Measurements from ENCODE around the gene PGM2L1. TPM values are rescaled to one million over a fixed set of nuclear protein-coding genes. Genes with fewer than 3 reads are reported as not detected.

The PGM2L1 gene
- total RNA-seq, 3 donors from 2014 or later, result 2.1 to 13.5 (median 6.6) TPM

- H3K36me3 ChIP-seq, result no peaks in the 10 kb centered on the region
- no peaks in the 10 kb centered on the region for H3K9me3 ChIP-seq
- no peak overlapping the region for H3K4me3 ChIP-seq
- TF ChIP-seq POLR2AphosphoS5 (IDR thresholded peaks at IDR 0.05), result no peak
- no peak for TF ChIP-seq CTCF (IDR thresholded peaks at IDR 0.05)
- no peak for TF ChIP-seq POLR2A (IDR thresholded peaks at IDR 0.05)
- no peaks in the 10 kb centered on the region for H3K27me3 ChIP-seq
- H3K4me1 ChIP-seq, result no peaks in the 10 kb centered on the region
- intact Hi-C loops (cut with DNase I; ENCODE audit: low total_unique reads), result no loop called here
- no peak overlapping the region for H3K27ac ChIP-seq
- no peak for DNase-seq (ENCODE audit: low spot score in 2 of 2)
Measured at GRCh38 chr11:74429205-74429604, 31.0 kb upstream of the PGM2L1 start.

DNA sequence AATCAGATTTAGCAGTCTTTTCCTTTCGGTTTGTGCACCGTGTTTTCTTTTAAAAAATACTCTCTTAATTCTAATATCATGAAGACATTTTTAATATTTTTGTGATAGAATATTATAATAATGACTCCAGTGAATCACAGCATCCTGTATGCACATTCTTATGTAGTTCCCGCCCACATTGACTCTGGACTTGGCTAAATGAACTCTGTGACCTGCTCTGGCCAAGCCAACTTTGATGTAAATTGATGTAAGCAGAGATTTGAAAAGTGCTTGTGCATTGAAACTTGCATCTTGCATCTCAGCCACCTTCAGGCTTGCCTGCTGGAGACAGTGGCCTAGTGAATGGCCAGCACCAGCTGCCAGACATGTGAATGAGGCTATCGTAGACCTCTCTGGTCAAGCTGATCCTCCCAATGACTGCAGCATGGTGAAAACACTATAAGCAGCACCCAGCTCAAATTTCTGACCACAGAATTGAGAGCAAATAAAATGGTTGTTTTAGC lies 29.2 kb upstream of the PGM2L1 start:
- H3K4me1 ChIP-seq, result no peaks in the 10 kb centered on the region
- no peak overlapping the region for H3K4me3 ChIP-seq
- H3K27ac ChIP-seq, result no peak overlapping the region
- intact Hi-C loops (cut with DNase I; ENCODE audit: low total_unique reads), result no loop called here
- DNase-seq (ENCODE audit: low spot score in 2 of 2), result no peak
- no peaks in the 10 kb centered on the region for H3K27me3 ChIP-seq
- H3K9me3 ChIP-seq, result no peaks in the 10 kb centered on the region
- no peaks in the 10 kb centered on the region for H3K36me3 ChIP-seq
- TF ChIP-seq POLR2A (IDR thresholded peaks at IDR 0.05) (no peak), CTCF (IDR thresholded peaks at IDR 0.05) (no peak), POLR2AphosphoS5 (IDR thresholded peaks at IDR 0.05) (no peak)

DNA sequence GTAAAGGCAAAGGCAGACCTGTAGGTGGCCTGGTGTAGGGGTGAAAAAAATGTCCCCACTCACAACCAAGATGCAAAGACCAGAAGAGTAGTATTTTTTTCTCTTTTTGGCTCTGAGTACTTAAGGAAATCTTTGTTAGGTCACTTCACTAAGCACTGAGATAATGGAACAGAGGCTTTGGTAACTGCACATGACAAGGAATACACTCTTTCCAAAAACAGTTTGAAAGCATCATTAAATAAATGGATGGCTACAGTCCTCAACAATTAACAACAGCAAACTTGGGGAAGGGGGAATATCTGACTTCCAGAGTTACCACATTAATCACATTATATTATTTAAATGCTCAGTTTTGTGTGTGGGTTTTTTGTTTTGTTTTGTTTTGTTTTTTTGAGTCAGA lies 26.9 kb upstream of the PGM2L1 start:
- H3K4me3 ChIP-seq, result no peak overlapping the region
- DNase-seq (ENCODE audit: low spot score in 2 of 2), result no peak

GRCh38 chr11:74418509-74418895 lies 20.3 kb upstream of the PGM2L1 start:
- no peak overlapping the region for H3K4me3 ChIP-seq

More for the DNA sequence above, 26.9 kb upstream of the PGM2L1 start:
- Histone ChIP-seq H3K36me3 (no peaks in the 10 kb centered on the region), H3K27ac (no peak overlapping the region), H3K9me3 (no peaks in the 10 kb centered on the region), H3K4me1 (no peaks in the 10 kb centered on the region), H3K27me3 (no peaks in the 10 kb centered on the region)
- TF ChIP-seq CTCF (IDR thresholded peaks at IDR 0.05), result no peak
- TF ChIP-seq POLR2AphosphoS5 (IDR thresholded peaks at IDR 0.05), result no peak
- no peak for TF ChIP-seq POLR2A (IDR thresholded peaks at IDR 0.05)
- intact Hi-C loops (cut with DNase I; ENCODE audit: low total_unique reads), result no loop called here

More at GRCh38 chr11:74418509-74418895, 20.3 kb upstream of the PGM2L1 start:
- no peaks in the 10 kb centered on the region for H3K9me3 ChIP-seq
- TF ChIP-seq POLR2AphosphoS5 (IDR thresholded peaks at IDR 0.05), result no peak
- no peak for TF ChIP-seq CTCF (IDR thresholded peaks at IDR 0.05)
- TF ChIP-seq POLR2A (IDR thresholded peaks at IDR 0.05), result no peak
- no peaks in the 10 kb centered on the region for H3K27me3 ChIP-seq
- H3K36me3 ChIP-seq, result no peaks in the 10 kb centered on the region
- intact Hi-C loops (cut with DNase I; ENCODE audit: low total_unique reads), result no loop called here
- H3K27ac ChIP-seq, result peak overlapping the region; percentile 75 to 91
- H3K4me1 ChIP-seq, result peaks cover 0 to 17% of the 10 kb centered on the region in 2 donors
- no peak for DNase-seq (ENCODE audit: low spot score in 2 of 2)
